Kidney epithelial cell (primary cell): Measurements from ENCODE around the gene FKRP. TPM values are rescaled to one million over a fixed set of nuclear protein-coding genes. Genes with fewer than 3 reads are reported as not detected.

Experiments used
- DNase-seq: peaks from one replicate; pipeline ENCODE4 v3.0.0-alpha.2; 2010; ENCODE audit warnings: low read depth
- H3K27me3 ChIP-seq: 2 replicates; pipeline ENCODE4 v1.6.0; 2011; ENCODE audit warnings: low read length; ENCODE audit not compliant: control insufficient read depth, insufficient read depth
- H3K36me3 ChIP-seq: 2 replicates; pipeline ENCODE4 v1.5.1; 2011; ENCODE audit warnings: low read length; ENCODE audit not compliant: control insufficient read depth, insufficient read depth
- H3K4me3 ChIP-seq: 2 replicates; pipeline ENCODE4 v1.5.1; 2011; ENCODE audit warnings: low read depth, mild to moderate bottlenecking, control low read depth, low read length
- CTCF ChIP-seq: IDR thresholded peaks from 2 replicates; pipeline ENCODE4 v1.5.1; 2011; ENCODE audit warnings: mild to moderate bottlenecking, moderate library complexity, low read length, control low read depth, inconsistent platforms; ENCODE audit not compliant: insufficient read depth, poor library complexity, severe bottlenecking
- total RNA-seq: library from RNA; depleted of rRNA; stranded (reverse); fragments of >200 nt; gene quantifications from 2 replicates; pipeline ENCODE4 v1.2.3, GENCODE V29; 2015

The FKRP gene
- total RNA-seq, 1 donor from 2014 or later: 25.7 TPM

GRCh38 chr19:46737761-46738171, 8.1 kb upstream of the FKRP start:
- no peak for TF ChIP-seq CTCF
- Histone ChIP-seq H3K27me3 (no peaks in the 10 kb centered on the region), H3K36me3 (peaks cover 6% of the 10 kb centered on the region), H3K4me3 (no peak overlapping the region)
- no peak for DNase-seq

- H3K36me3 ChIP-seq: peaks cover 1% of the 10 kb centered on the region
- TF ChIP-seq CTCF: no peak
- H3K4me3 ChIP-seq: no peak overlapping the region
- H3K27me3 ChIP-seq: no peaks in the 10 kb centered on the region
- DNase-seq: no peak
These were observed 6.5 kb upstream of the FKRP start for GRCh38 chr19:46739290-46739771.

DNA sequence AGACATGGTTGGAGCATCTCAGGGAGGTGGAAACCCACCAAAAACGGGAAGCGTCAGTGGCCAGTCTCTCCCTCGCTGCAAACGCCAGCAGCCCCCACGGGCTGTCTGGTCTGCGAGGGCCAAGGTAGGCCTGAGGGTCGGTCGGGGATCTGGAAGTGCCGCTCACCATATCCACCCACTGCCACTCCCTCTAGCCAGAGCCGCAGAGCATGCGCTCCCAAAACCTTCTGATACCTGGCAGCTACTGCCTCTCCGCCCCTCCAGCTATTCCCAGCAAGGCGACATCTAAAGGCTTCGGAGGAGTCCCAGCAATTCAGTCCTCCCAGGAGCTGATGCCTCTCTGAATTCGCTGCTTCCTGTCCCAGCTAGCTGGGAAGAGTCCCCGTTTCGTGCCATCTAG, 4.4 kb upstream of the FKRP start:
- no peak overlapping the region for H3K4me3 ChIP-seq
- H3K36me3 ChIP-seq: peaks cover 1% of the 10 kb centered on the region
- no peak for DNase-seq
- TF ChIP-seq CTCF: no peak
- no peaks in the 10 kb centered on the region for H3K27me3 ChIP-seq

GRCh38 chr19:46742926-46743480, 2.9 kb upstream of the FKRP start:
- H3K36me3 ChIP-seq: peaks cover 1% of the 10 kb centered on the region
- no peak for TF ChIP-seq CTCF

GRCh38 chr19:46744005-46744691, 1.7 kb upstream of the FKRP start:
- Histone ChIP-seq H3K27me3 (no peaks in the 10 kb centered on the region), H3K36me3 (no peaks in the 10 kb centered on the region), H3K4me3 (no peak overlapping the region)
- TF ChIP-seq CTCF: no peak
- no peak for DNase-seq

More at GRCh38 chr19:46742926-46743480, 2.9 kb upstream of the FKRP start:
- no peak for DNase-seq
- H3K27me3 ChIP-seq: no peaks in the 10 kb centered on the region
- no peak overlapping the region for H3K4me3 ChIP-seq
